SK-N-MC (cell line): ENCODE data around the gene TMEM14C.

Source experiments
- EZH2 ChIP-seq: fragments of 200-600 bp; sonication (generic); IDR thresholded peaks from one replicate; pipeline ENCODE4 v1.6.1; 2017; ENCODE audit warnings: antibody characterized with exemption
- POLR2AphosphoS5 ChIP-seq: IDR thresholded peaks from 2 replicates; pipeline ENCODE4 v1.6.1; 2012; ENCODE audit warnings: mild to moderate bottlenecking, low read depth, low read length, borderline replicate concordance

GRCh38 chr6:10747251-10747972 is 24.5 kb downstream of the TMEM14C start, which contains the start of gene TMEM14B:
- no peak for TF ChIP-seq EZH2
- peak; percentile 98 for TF ChIP-seq POLR2AphosphoS5
